Effector memory CD4-positive, alpha-beta T cell (primary cell): ENCODE results near the gene SLCO1A2.
"Not testable (repeated sequence)": the region's sequence is repeated elsewhere in the genome, so short reads cannot be mapped to it uniquely, and the experiment has no call there.

Experiments
- DNase-seq, 3 donors: peaks; one replicate each; pipeline ENCODE4 v3.0.0-alpha.2; 2020
- H3K27ac ChIP-seq: 2 replicates; pipeline ENCODE4 v1.7.0; 2013; ENCODE audit warnings: mild to moderate bottlenecking, low read length, moderate library complexity; ENCODE audit not compliant: insufficient read depth, poor library complexity, severe bottlenecking
- H3K27me3 ChIP-seq: replicated peaks from 2 replicates; pipeline ENCODE4 v1.7.0; 2013; ENCODE audit warnings: mild to moderate bottlenecking, low read length; ENCODE audit not compliant: insufficient read depth, control insufficient read depth, poor library complexity, severe bottlenecking
- H3K36me3 ChIP-seq: 2 replicates; pipeline ENCODE4 v1.7.0; 2013; ENCODE audit warnings: mild to moderate bottlenecking, low read length, moderate library complexity; ENCODE audit not compliant: control insufficient read depth, insufficient read depth
- H3K4me1 ChIP-seq: 2 replicates; pipeline ENCODE4 v1.7.0; 2013; ENCODE audit warnings: low read length, mild to moderate bottlenecking; ENCODE audit not compliant: control insufficient read depth, insufficient read depth, poor library complexity, severe bottlenecking
- H3K4me3 ChIP-seq: 2 replicates; pipeline ENCODE4 v1.7.0; 2013; ENCODE audit warnings: low read length, low read depth, mild to moderate bottlenecking; ENCODE audit not compliant: insufficient read depth, poor library complexity, severe bottlenecking
- H3K9me3 ChIP-seq: 2 replicates; pipeline ENCODE4 v1.7.0; 2013; ENCODE audit warnings: mild to moderate bottlenecking, low read length, moderate library complexity; ENCODE audit not compliant: control insufficient read depth
- total RNA-seq, 3 donors: gene quantifications; one replicate each; lab custom pipeline; 2026; lab: John Stamatoyannopoulos, UW

Gene SLCO1A2
- total RNA-seq: 0 to 0.09 (median 0) reads per million in 3 donors

DNA sequence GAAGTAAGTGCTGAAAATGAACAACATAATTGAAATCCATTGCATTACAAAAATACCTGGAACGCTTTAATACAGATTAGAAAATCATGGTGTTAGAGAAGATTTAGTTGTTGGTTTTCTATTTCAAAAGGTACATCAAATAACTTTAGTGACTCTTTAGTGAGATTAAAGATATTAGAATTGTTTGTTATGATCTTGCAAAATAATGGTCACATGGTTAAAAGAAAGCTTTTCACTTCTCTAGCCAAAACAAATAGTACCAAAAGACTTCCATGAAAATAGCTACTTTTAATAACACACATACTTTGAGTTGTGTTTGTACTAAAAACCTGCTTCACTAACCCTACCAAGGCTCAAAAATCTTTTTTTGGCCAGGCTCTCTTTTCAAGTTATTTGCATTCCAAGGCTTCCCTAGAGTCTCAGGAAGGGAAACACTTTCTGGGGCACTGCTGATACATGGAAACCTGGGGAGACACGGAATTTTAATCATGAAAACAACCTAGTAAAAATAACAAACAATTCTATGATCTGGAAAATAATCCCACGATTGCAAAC, at the start of gene SLCO1A2:
Gene SLCO1A2 (minus strand): TSS at position 147 of the 555 bp plus-strand sequence. CDS start 270 bp downstream, outside the sequence.
- no peaks in the 10 kb centered on the region for H3K4me1 ChIP-seq
- H3K27me3 ChIP-seq: no peaks in the 10 kb centered on the region
- H3K4me3 ChIP-seq: no peak within 1 kb of the TSS
- no peak for DNase-seq
- H3K27ac ChIP-seq: no peak within 1 kb of the TSS
- no peaks in the 10 kb centered on the region for H3K36me3 ChIP-seq
- no peaks in the 10 kb centered on the region for H3K9me3 ChIP-seq

GRCh38 chr12:21384261-21384660, 49.5 kb upstream of the SLCO1A2 start:
- Histone ChIP-seq H3K4me3 (no peak overlapping the region), H3K27ac (no peak overlapping the region), H3K27me3 (no peaks in the 10 kb centered on the region), H3K4me1 (no peaks in the 10 kb centered on the region), H3K9me3 (no peaks in the 10 kb centered on the region), H3K36me3 (no peaks in the 10 kb centered on the region)
- no peak for DNase-seq

GRCh38 chr12:21381320-21381719, 46.6 kb upstream of the SLCO1A2 start:
- H3K4me1 ChIP-seq, H3K36me3 ChIP-seq, H3K27me3 ChIP-seq, H3K9me3 ChIP-seq, DNase-seq, H3K27ac ChIP-seq, H3K4me3 ChIP-seq: not testable (repeated sequence)

- Histone ChIP-seq H3K4me3 (no peak overlapping the region), H3K4me1 (no peaks in the 10 kb centered on the region), H3K9me3 (no peaks in the 10 kb centered on the region), H3K36me3 (no peaks in the 10 kb centered on the region), H3K27ac (no peak overlapping the region), H3K27me3 (no peaks in the 10 kb centered on the region)
- no peak for DNase-seq
Observed at GRCh38 chr12:21379218-21379617, 44.5 kb upstream of the SLCO1A2 start.

- Histone ChIP-seq H3K27me3 (no peaks in the 10 kb centered on the region), H3K4me3 (no peak within 1 kb of the TSS), H3K36me3 (no peaks in the 10 kb centered on the region), H3K9me3 (no peaks in the 10 kb centered on the region), H3K27ac (no peak within 1 kb of the TSS), H3K4me1 (no peaks in the 10 kb centered on the region)
- no peak for DNase-seq
Observed at GRCh38 chr12:21372602-21373001, 37.9 kb upstream of the SLCO1A2 start, which contains the start of gene IAPP. Gene IAPP, plus strand, starts transcription at chr12:21372902. Its CDS starts 450 bp downstream, at chr12:21373352.

DNA sequence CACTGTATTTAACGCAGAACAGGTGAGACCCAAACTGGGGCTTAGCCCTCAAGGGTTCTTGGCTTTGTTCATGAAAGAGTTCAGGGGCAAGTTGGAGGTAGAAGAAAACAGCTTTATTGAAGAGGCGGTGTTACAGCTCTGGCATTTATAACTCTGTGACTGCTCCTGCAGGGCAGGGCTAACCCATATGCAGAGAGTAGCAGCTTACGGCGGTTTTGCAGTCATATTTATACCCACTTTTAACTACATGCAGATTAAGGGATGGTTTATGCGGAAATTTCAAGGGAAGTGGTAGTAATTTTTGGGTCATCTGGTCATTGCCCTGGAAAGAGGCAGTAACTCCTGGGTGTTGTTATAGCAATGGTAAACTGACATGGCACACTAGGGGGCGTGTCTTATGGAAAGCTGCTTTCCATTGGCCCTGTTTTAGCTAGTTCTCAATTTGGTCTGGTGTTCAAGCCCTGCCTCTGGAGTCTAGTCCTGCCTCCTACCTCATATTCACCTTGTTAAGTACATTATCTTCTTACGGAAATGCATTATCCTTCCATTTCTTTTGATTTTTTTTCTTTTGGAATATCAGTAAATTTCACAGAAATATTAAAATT, 36.2 kb upstream of the SLCO1A2 start:
- DNase-seq: no peak
- Histone ChIP-seq H3K36me3 (no peaks in the 10 kb centered on the region), H3K4me1 (no peaks in the 10 kb centered on the region), H3K27ac (no peak overlapping the region), H3K4me3 (no peak overlapping the region), H3K27me3 (no peaks in the 10 kb centered on the region), H3K9me3 (no peaks in the 10 kb centered on the region)

DNA sequence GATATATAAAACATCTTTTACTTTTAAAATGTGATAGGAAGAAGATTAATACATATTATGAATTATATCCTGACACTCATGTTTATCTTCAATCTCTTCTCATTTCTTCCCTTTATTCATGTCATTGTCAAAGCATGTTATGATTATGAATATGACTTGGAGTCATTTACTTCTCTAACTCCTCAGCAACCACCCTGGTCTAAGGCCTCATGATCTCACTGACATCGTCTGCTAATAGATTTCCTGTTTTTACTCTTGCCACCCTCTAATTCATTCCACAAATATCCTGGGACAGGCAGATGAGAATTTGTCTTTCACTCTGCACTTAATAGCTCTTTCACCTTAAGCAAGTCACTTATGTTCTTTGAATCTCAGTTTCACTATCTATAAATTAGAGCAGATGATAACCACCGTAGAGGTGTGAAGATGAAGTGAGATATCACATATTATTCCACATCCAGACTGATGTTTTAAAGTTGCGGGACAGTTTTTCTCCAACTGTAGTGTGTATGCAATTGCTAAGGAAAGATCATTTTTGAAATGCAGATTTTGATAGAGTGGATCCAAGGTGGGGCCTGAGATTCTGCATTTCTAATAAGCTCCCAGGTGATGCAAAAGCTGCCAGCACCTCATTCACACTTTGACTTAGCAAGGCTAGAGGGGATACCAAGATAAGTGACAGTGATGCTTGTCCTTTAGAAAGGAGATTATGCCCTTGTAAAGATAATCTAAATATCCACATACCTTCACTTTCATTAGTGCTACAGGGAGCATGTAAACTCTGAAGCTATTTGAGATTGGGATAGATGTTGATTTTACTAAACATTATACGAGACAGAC, 34.6 kb upstream of the SLCO1A2 start:
- no peaks in the 10 kb centered on the region for H3K36me3 ChIP-seq
- no peaks in the 10 kb centered on the region for H3K4me1 ChIP-seq
- H3K9me3 ChIP-seq: no peaks in the 10 kb centered on the region
- DNase-seq: no peak
- no peaks in the 10 kb centered on the region for H3K27me3 ChIP-seq
- H3K27ac ChIP-seq: no peak overlapping the region
- H3K4me3 ChIP-seq: no peak overlapping the region

DNA sequence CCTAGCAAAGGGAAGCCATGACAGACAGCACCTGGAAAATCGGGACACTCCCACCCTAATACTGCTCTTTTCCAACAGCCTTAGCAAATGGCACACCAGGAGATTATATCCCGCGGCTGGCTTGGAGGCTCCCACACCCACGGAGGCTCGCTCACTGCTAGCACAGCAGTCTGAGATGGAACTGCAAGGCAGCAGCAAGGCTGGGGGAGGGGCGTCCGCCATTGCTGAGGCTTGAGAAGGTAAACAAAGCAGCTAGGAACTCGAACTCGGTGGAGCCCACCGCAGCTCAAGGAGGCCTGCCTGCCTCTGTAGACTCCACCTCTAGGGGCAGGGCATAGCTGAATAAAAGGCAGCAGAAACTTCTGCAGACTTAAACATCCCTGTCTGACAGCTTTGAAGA, 25.9 kb upstream of the SLCO1A2 start:
- H3K9me3 ChIP-seq, H3K27ac ChIP-seq, H3K27me3 ChIP-seq, H3K4me1 ChIP-seq, H3K4me3 ChIP-seq, DNase-seq, H3K36me3 ChIP-seq: not testable (repeated sequence)

GRCh38 chr12:21354641-21355040, 19.9 kb upstream of the SLCO1A2 start:
- Histone ChIP-seq H3K27ac (no peak overlapping the region), H3K4me1 (no peaks in the 10 kb centered on the region), H3K36me3 (no peaks in the 10 kb centered on the region), H3K27me3 (no peaks in the 10 kb centered on the region), H3K4me3 (no peak overlapping the region), H3K9me3 (no peaks in the 10 kb centered on the region)
- DNase-seq: no peak

DNA sequence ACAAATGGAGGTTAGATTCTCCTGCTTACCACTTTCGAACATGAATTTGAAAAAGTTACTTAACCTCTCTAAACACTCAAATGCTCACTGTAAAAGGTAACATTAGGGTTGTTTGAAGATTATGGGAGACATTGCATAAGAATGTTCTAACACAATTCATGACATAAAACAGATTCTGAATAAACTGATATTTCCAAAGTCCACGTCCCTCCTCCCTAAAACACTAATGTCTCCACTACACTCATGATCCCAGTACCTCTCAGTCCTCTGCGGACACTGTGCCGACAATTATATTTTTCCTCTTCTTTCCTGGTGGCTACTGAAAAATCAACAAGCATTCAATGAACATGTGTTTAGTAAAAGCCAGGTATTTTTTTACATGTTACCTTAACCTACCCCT, 19.2 kb upstream of the SLCO1A2 start:
- H3K9me3 ChIP-seq: no peaks in the 10 kb centered on the region
- no peak for DNase-seq
- H3K4me3 ChIP-seq: no peak overlapping the region
- H3K27ac ChIP-seq: no peak overlapping the region
- H3K4me1 ChIP-seq: no peaks in the 10 kb centered on the region
- no peaks in the 10 kb centered on the region for H3K27me3 ChIP-seq
- H3K36me3 ChIP-seq: no peaks in the 10 kb centered on the region
